OCI-LY3 (cell line): ENCODE results near the gene TARDBP.

Experiments used
- H2AFZ ChIP-seq: fragments of 200-600, 300-600 bp; shearing (Covaris generic); 2 replicates; pipeline ENCODE4 v1.6.0; 2014; ENCODE audit warnings: antibody characterized with exemption, low read depth, low read length
- H3K27ac ChIP-seq: fragments of 200-600, 300-600 bp; sonication (generic); 2 replicates; pipeline ENCODE4 v1.5.1; 2014; ENCODE audit warnings: mild to moderate bottlenecking, low read length, moderate library complexity, mixed read lengths
- H3K27me3 ChIP-seq: fragments of 200-600, 300-600 bp; sonication (generic); 2 replicates; pipeline ENCODE4 v1.6.1; 2014; ENCODE audit warnings: low read depth, low read length, mixed read lengths
- H3K36me3 ChIP-seq: fragments of 200-600, 300-600 bp; sonication (generic); replicated peaks from 2 replicates; pipeline ENCODE3; 2014; ENCODE audit warnings: low read depth, low read length, mixed read lengths
- H3K4me1 ChIP-seq: fragments of 300-600, 200-600 bp; sonication (generic); 2 replicates; pipeline ENCODE4 v1.6.1; 2014; ENCODE audit warnings: low read length, mixed read lengths
- H3K4me2 ChIP-seq: fragments of 200-600, 300-600 bp; sonication (generic); 2 replicates; pipeline ENCODE4 v1.6.1; 2014; ENCODE audit warnings: low read length, mixed read lengths
- H3K4me3 ChIP-seq: fragments of 300-600, 200-600 bp; sonication (generic); 2 replicates; pipeline ENCODE4 v1.5.1; 2014; ENCODE audit warnings: antibody characterized with exemption, mild to moderate bottlenecking, low read length, moderate library complexity
- H3K79me2 ChIP-seq: fragments of 300-600, 200-600 bp; shearing (Covaris generic); 2 replicates; pipeline ENCODE4 v1.6.1; 2014; ENCODE audit warnings: mild to moderate bottlenecking, low read length, mixed read lengths
- H3K9ac ChIP-seq: fragments of 300-600, 200-600 bp; shearing (Covaris generic); 2 replicates; pipeline ENCODE4 v1.6.0; 2014; ENCODE audit warnings: mild to moderate bottlenecking, low read length, moderate library complexity
- H3K9me3 ChIP-seq: fragments of 200-600, 300-600 bp; shearing (Covaris generic); 2 replicates; pipeline ENCODE4 v1.6.1; 2014; ENCODE audit warnings: low read length, mixed read lengths; ENCODE audit not compliant: insufficient read depth
- H4K20me1 ChIP-seq: fragments of 200-600, 300-600 bp; sonication (generic); 2 replicates; pipeline ENCODE4 v1.6.1; 2016; ENCODE audit warnings: low read length, mixed read lengths; ENCODE audit not compliant: insufficient read depth
- EZH2phosphoT487 ChIP-seq: fragments of 200-600 bp; shearing (Covaris generic); IDR thresholded peaks from 2 replicates; pipeline ENCODE4 v1.6.1; 2018; ENCODE audit warnings: antibody characterized with exemption, mixed run types, low read depth
- TF ChIP-seq, protein P1 (sequence below): fragments of 200-600, 300-600 bp; sonication (generic); IDR thresholded peaks from 2 replicates; pipeline ENCODE4 v1.5.1; 2014; ENCODE audit warnings: antibody characterized with exemption, low read length, low read depth

TARDBP gene

GRCh38 chr1:11041048-11041447 is 28.6 kb downstream of the TARDBP start:
- Histone ChIP-seq H3K4me2 (no peak overlapping the region), H3K4me1 (peaks cover 4% of the 10 kb centered on the region; the same call in 1 of the 2 replicates), H3K4me3 (no peak overlapping the region), H3K79me2 (no peaks in the 10 kb centered on the region), H3K27me3 (no peaks in the 10 kb centered on the region), H3K9me3 (no peaks in the 10 kb centered on the region), H4K20me1 (no peaks in the 10 kb centered on the region), H3K9ac (no peak overlapping the region), H2AFZ (no peak overlapping the region), H3K36me3 (no peaks in the 10 kb centered on the region), H3K27ac (no peak overlapping the region)
- TF ChIP-seq, protein P1, sequence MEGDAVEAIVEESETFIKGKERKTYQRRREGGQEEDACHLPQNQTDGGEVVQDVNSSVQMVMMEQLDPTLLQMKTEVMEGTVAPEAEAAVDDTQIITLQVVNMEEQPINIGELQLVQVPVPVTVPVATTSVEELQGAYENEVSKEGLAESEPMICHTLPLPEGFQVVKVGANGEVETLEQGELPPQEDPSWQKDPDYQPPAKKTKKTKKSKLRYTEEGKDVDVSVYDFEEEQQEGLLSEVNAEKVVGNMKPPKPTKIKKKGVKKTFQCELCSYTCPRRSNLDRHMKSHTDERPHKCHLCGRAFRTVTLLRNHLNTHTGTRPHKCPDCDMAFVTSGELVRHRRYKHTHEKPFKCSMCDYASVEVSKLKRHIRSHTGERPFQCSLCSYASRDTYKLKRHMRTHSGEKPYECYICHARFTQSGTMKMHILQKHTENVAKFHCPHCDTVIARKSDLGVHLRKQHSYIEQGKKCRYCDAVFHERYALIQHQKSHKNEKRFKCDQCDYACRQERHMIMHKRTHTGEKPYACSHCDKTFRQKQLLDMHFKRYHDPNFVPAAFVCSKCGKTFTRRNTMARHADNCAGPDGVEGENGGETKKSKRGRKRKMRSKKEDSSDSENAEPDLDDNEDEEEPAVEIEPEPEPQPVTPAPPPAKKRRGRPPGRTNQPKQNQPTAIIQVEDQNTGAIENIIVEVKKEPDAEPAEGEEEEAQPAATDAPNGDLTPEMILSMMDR: no peak

DNA sequence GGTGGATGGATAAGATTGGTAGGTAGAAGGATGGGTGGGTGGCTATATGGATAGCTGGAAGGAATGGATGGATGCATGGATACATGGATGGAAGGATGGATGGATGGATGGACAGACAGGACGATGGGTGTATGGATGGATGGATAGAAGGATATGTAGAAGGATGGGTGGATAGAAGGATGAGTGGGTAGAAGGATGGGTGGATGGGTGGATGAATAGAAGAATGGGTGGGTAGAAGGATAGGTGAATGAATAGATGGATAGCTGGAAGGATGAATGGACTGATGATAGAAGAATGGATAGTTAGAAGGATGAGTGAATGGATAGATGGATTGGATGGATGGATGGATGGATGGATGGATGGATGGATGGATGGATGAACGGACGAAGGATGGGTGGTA is 29.6 kb downstream of the TARDBP start:
- no peak overlapping the region for H3K4me3 ChIP-seq
- no peaks in the 10 kb centered on the region for H3K27me3 ChIP-seq
- H3K4me2 ChIP-seq: no peak overlapping the region
- H3K27ac ChIP-seq: no peak overlapping the region
- H3K4me1 ChIP-seq: peaks cover 4% of the 10 kb centered on the region; the same call in 1 of the 2 replicates
- no peaks in the 10 kb centered on the region for H4K20me1 ChIP-seq
- H3K79me2 ChIP-seq: no peaks in the 10 kb centered on the region
- no peaks in the 10 kb centered on the region for H3K36me3 ChIP-seq
- H3K9ac ChIP-seq: no peak overlapping the region
- no peak overlapping the region for H2AFZ ChIP-seq
- H3K9me3 ChIP-seq: no peaks in the 10 kb centered on the region
- no peak for TF ChIP-seq EZH2phosphoT487

- Histone ChIP-seq H3K9ac (no peak overlapping the region), H3K27ac (no peak overlapping the region), H3K36me3 (no peaks in the 10 kb centered on the region), H3K9me3 (no peaks in the 10 kb centered on the region), H3K4me2 (no peak overlapping the region), H3K27me3 (no peaks in the 10 kb centered on the region), H4K20me1 (no peaks in the 10 kb centered on the region), H3K4me1 (no peaks in the 10 kb centered on the region), H2AFZ (no peak overlapping the region), H3K4me3 (no peak overlapping the region), H3K79me2 (no peaks in the 10 kb centered on the region)
- TF ChIP-seq, protein P1: no peak
- TF ChIP-seq EZH2phosphoT487: no peak
Observed at GRCh38 chr1:11042995-11043874, 30.8 kb downstream of the TARDBP start.

- H3K27me3 ChIP-seq: no peaks in the 10 kb centered on the region
- H3K9ac ChIP-seq: no peak overlapping the region
- H2AFZ ChIP-seq: no peak overlapping the region
- no peak overlapping the region for H3K4me3 ChIP-seq
- no peaks in the 10 kb centered on the region for H3K4me1 ChIP-seq
- H3K36me3 ChIP-seq: no peaks in the 10 kb centered on the region
- no peak overlapping the region for H3K27ac ChIP-seq
- no peak for TF ChIP-seq EZH2phosphoT487
- TF ChIP-seq, protein P1: no peak
- no peaks in the 10 kb centered on the region for H3K9me3 ChIP-seq
- H4K20me1 ChIP-seq: no peaks in the 10 kb centered on the region
- no peaks in the 10 kb centered on the region for H3K79me2 ChIP-seq
- no peak overlapping the region for H3K4me2 ChIP-seq
Observed at GRCh38 chr1:11044086-11044848, 31.8 kb downstream of the TARDBP start.
